Measurements from ENCODE around the gene POU4F2.
"Not testable (repeated sequence)": the region's sequence is repeated elsewhere in the genome, so short reads cannot be mapped to it uniquely, and the experiment has no call there.

The POU4F2 gene

DNA sequence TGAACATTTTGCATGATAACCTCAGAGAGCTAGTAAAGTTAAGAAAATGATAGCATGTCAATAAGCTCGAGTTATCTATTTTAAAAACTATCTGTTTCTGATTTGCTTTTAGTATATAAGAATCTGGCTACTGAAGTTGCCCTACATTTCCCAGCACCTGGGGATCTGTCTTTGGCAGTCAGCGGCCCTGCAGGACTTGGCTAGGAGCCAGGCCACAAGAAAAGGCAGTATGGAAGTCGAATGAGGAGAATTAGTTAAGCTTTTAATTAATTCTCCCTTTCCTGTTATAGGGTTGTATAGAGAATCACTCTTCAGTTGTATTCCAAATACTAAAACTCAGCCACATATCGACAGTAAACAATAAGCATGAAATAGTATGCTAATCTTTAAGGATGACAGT is 22.7 kb downstream of the POU4F2 start:
- DNase-seq = no peak

DNA sequence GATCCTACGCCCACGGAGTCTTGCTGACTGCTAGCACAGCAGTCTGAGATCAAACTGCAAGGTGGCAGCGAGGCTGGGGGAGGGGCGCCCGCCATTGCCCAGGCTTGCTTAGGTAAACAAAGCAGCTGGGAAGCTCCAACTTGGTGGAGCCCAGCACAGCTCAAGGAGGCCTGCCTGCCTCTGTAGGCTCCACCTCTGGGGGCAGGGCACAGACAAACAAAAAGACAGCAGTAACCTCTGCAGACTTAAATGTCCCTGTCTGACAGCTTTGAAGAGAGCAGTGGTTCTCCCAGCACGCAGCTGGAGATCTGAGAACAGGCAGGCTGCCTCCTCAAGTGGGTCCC is 25.2 kb downstream of the POU4F2 start:
- not testable (repeated sequence) for DNase-seq

DNA sequence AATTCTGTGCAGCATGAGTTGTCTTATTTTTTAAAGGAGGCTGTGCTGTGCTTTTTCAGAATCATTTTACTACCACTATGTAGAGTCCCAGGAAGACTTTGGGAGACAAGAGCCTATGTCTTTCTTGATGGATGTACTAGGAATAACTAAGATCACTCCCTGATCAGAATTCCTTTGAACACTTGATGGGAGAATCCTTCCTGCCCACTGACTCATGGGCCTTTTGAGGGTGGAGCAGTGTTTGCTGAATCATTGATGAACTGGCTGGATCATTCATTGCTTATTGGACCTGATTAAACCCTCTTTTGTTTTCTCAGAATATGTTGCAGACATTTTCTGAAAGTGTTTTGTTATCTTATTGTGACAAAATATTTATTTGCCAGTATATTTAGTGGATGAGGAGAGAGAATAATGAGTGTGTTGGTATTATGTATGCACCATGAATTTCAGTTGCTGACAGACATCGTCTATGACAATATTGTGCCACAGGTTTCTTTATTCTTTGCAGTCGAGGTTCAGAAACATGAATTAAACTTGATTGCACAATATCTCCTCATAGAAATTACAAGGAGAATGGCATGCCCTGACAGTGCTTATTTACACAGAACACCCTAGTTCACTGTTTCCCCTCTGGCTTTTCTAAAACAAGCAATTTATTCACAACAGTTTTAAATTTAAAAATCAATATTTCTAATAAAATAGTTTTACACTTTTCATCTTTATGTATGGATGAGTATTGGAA is 36.3 kb downstream of the POU4F2 start:
- DNase-seq = no peak
